Measurements from ENCODE around the gene MED10.

The MED10 gene

DNA sequence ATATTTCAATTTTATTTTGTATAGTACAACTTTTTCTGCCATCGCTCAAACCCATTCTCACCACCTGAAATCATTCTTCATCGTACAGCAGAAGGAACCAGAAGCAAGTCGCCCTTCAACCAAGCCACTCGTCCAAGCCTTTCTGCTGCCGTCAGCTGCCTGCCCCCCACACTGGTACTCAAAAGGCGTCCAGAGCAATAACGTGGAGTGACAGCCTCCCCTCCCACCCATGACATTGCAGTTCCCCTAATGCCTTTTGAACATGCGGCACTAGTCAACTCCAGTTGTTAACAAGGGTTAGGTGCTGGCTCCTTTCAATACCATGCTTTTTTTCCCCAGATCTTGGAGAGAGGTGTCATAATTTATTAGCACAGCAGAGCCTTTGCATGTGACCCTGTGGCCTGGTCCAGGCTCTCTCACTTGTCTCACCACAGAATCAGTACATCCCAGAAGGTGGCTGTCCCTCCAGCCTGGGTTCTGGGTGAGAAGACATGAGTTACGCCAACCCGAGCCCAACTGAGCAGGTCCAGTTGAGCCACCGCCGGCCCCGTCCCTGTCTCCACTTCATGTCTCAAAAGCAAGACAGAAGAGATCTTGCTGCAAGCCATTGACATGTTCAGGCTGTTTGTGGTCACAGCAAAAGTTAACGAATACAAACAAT is 20.4 kb upstream of the MED10 start:
- no peak overlapping the region for H3K4me3 ChIP-seq (ENCODE audit: low read depth, low read length)

DNA sequence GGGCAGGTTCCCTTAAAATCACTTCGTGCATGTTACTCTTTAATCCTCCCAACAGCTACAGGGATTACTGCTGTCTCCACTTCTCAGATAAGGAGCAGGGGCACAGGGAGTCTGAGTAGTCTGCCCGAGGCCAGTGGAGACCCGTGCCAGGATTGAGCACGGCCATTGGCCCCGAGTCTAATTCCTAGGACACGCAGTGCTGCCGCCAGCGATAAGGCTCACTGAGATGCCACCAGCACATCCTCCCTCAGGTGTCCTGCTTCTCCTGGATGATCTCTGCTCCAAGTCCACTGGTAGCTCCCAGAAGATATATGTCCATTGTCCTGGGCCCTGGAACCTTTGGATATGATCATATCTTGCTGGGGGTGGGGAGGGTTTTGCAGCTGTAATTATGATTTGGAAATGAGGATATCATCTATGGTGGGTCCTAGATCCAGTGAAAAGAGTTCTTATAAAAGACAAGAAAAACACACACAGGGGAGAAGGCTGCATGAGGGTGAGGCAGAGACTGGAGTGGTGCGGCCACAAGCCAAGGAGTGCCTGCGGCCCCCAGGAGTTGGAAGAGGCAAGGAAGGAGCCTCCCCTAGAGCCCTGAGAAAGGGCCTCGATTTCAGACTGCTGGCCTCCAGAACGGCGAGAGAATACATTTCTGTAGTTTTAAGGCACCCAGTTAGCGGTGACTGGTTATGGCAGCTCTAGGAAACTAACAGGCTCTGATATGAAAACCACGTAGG is 19.4 kb upstream of the MED10 start:
- no peak overlapping the region for H3K4me3 ChIP-seq (ENCODE audit: low read depth, low read length)
- TF ChIP-seq, protein P1, sequence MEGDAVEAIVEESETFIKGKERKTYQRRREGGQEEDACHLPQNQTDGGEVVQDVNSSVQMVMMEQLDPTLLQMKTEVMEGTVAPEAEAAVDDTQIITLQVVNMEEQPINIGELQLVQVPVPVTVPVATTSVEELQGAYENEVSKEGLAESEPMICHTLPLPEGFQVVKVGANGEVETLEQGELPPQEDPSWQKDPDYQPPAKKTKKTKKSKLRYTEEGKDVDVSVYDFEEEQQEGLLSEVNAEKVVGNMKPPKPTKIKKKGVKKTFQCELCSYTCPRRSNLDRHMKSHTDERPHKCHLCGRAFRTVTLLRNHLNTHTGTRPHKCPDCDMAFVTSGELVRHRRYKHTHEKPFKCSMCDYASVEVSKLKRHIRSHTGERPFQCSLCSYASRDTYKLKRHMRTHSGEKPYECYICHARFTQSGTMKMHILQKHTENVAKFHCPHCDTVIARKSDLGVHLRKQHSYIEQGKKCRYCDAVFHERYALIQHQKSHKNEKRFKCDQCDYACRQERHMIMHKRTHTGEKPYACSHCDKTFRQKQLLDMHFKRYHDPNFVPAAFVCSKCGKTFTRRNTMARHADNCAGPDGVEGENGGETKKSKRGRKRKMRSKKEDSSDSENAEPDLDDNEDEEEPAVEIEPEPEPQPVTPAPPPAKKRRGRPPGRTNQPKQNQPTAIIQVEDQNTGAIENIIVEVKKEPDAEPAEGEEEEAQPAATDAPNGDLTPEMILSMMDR (IDR thresholded peaks at IDR 0.05; ENCODE audit: low read depth, low read length): no peak

More for the DNA sequence above, 20.4 kb upstream of the MED10 start:
- TF ChIP-seq, protein P1 (IDR thresholded peaks at IDR 0.05; ENCODE audit: low read depth, low read length): no peak

DNA sequence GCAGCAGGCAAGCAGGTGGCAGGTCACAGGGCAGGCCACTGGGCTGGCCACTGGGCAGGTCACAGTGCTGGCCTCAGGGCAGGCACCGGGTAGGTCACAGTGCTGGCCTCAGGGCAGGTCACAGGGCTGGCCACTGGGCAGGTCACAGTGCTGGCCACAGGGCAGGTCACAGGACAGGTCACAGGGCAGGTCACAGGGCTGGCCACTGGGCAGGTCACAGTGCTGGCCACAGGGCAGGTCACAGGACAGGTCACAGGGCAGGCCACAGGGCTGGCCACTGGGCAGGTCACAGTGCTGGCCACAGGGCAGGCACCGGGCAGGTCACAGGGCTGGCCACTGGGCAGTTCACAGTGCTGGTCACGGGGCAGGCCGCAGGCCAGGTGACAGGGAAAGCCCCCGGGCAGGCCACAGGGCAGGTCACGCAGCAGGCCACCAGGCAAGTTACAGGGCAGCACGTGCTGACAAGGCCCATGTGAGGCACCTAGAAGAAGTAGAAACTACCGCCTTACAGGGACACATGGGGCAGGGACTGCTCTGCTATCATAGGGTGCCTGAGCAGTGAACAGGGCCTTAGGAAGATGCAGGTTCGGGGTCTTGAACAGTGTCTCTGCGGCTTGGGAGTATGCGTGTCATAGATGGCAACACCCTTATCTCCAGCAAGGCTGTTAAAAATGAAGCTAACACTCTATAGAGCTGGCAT is 18.6 kb upstream of the MED10 start:
- no peak overlapping the region for H3K4me3 ChIP-seq (ENCODE audit: low read depth, low read length)
- TF ChIP-seq, protein P1 (IDR thresholded peaks at IDR 0.05; ENCODE audit: low read depth, low read length): no peak

DNA sequence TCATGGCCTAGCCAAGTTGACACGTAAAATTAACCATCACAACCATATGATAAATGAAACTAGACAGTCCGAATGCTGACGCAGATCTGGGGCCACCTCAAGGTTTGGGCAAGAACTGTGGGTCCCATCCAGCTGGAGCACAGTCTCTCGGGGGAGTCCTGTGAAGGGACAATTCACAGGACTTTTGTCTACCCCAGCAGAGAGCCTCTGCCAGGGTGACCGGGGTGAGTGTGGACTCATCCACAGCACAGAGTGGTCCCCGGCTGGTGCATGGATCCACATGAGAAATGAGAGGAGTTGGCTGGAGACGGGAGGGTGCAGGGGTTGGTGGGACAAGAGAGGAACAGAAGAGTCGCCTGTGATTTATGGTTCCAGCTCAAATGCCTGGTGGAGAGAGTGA is 17.7 kb upstream of the MED10 start:
- TF ChIP-seq, protein P1 (IDR thresholded peaks at IDR 0.05; ENCODE audit: low read depth, low read length): no peak
- no peak overlapping the region for H3K4me3 ChIP-seq (ENCODE audit: low read depth, low read length)

DNA sequence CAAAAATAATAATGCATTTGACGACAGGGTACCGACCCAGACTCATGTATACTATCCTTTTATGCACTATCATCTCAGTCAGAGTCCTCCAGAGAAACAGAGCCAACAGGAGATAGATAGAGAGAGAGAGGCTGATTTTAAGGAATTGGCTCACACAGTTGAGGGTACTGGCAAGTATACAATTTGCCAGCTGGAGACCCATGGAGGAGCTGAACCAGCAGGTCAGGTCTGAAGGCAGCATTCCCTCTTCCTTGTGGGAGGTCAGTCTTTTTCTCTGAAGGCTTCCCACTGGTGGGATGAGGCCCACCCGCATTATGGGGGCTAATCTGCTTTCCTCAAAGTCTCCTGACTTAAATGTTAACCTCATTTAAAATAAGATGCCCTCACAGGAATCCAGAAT is 17.3 kb upstream of the MED10 start:
- H3K4me3 ChIP-seq (ENCODE audit: low read depth, low read length): no peak overlapping the region
- TF ChIP-seq, protein P1 (IDR thresholded peaks at IDR 0.05; ENCODE audit: low read depth, low read length): no peak

DNA sequence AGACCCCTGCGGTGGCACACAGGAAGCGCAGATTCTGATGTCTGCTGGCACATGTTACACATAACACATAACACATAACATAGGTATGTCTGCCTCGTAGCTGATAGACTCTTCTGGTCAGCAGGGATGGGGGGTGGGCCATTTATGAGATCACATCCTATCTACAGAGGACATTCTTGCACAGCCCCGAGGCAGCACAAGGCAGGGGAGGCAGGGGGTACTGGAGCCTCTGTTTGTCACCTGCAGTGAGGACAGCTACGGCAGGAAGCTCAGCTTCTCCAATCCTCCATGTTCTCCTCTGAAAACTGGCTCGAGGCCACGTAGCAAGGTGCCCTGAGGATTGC is 16.7 kb upstream of the MED10 start:
- TF ChIP-seq, protein P1 (IDR thresholded peaks at IDR 0.05; ENCODE audit: low read depth, low read length): no peak

More for the DNA sequence above, 16.7 kb upstream of the MED10 start:
- no peak overlapping the region for H3K4me3 ChIP-seq (ENCODE audit: low read depth, low read length)
